Measurements from ENCODE around the gene CHRNA10. TPM values are rescaled to one million over a fixed set of nuclear protein-coding genes. Genes with fewer than 3 reads are reported as not detected.

The CHRNA10 gene
- total RNA-seq, 3 donors from 2014 or later = 1.1 to 1.5 (median 1.4) TPM

GRCh38 chr11:3684129-3684818 lies 13.1 kb upstream of the CHRNA10 start:
- ATAC-seq (no peak), DNase-seq (no peak)
- TF ChIP-seq CTCF (IDR thresholded peaks at IDR 0.05) = no peak
- Histone ChIP-seq H3K36me3 (ENCODE audit: low read depth) (peaks cover 12% of the 10 kb centered on the region), H3K9me3 (no peaks in the 10 kb centered on the region), H3K4me3 (no peak overlapping the region), H3K4me1 (ENCODE audit: low read depth) (no peaks in the 10 kb centered on the region)
- intact Hi-C loops (cut with DNase I, micrococcal nuclease) = no loop called here

- ATAC-seq (no peak), DNase-seq (no peak)
- TF ChIP-seq CTCF (IDR thresholded peaks at IDR 0.05) = no peak
- Histone ChIP-seq H3K9me3 (no peaks in the 10 kb centered on the region), H3K4me3 (no peak overlapping the region), H3K36me3 (ENCODE audit: low read depth) (peaks cover 12% of the 10 kb centered on the region), H3K4me1 (ENCODE audit: low read depth) (no peaks in the 10 kb centered on the region)
- intact Hi-C loops (cut with DNase I, micrococcal nuclease) = no loop called here
These were observed 11.9 kb upstream of the CHRNA10 start for GRCh38 chr11:3683039-3683438.

- ATAC-seq = no peak
- TF ChIP-seq CTCF (IDR thresholded peaks at IDR 0.05) = no peak
- DNase-seq = no peak
These were observed 7.9 kb upstream of the CHRNA10 start for GRCh38 chr11:3679077-3679476.

GRCh38 chr11:3675971-3676370 lies 4.8 kb upstream of the CHRNA10 start:
- H3K9me3 ChIP-seq = no peaks in the 10 kb centered on the region
- no peak for ATAC-seq
- intact Hi-C loops (cut with DNase I, micrococcal nuclease) = no loop called here
- no peak for DNase-seq
- H3K4me1 ChIP-seq (ENCODE audit: low read depth) = no peaks in the 10 kb centered on the region
- no peak for TF ChIP-seq CTCF (IDR thresholded peaks at IDR 0.05)
- no peak overlapping the region for H3K4me3 ChIP-seq
- H3K36me3 ChIP-seq (ENCODE audit: low read depth) = peaks cover 7% of the 10 kb centered on the region

More at GRCh38 chr11:3679077-3679476, 7.9 kb upstream of the CHRNA10 start:
- Histone ChIP-seq H3K9me3 (no peaks in the 10 kb centered on the region), H3K4me3 (no peak overlapping the region), H3K4me1 (ENCODE audit: low read depth) (no peaks in the 10 kb centered on the region), H3K36me3 (ENCODE audit: low read depth) (peaks cover 15% of the 10 kb centered on the region)
- intact Hi-C loops (cut with DNase I, micrococcal nuclease) = no loop called here

GRCh38 chr11:3674189-3674588 lies 3.0 kb upstream of the CHRNA10 start:
- Histone ChIP-seq H3K4me3 (no peak overlapping the region), H3K36me3 (ENCODE audit: low read depth) (peaks cover 7% of the 10 kb centered on the region), H3K4me1 (ENCODE audit: low read depth) (no peaks in the 10 kb centered on the region), H3K9me3 (no peaks in the 10 kb centered on the region)
- ATAC-seq (no peak), DNase-seq (no peak)
- intact Hi-C loops (cut with DNase I, micrococcal nuclease) = no loop called here
- TF ChIP-seq CTCF (IDR thresholded peaks at IDR 0.05) = no peak

Data from mucosa of descending colon (tissue), 3 donors.